Esophagus squamous epithelium (tissue), 5 donors: ENCODE data around the gene TSPAN5. TPM values are rescaled to one million over a fixed set of nuclear protein-coding genes. Genes with fewer than 3 reads are reported as not detected.

ENCODE experiments used
- DNase-seq: peaks from one replicate; lab custom pipeline; 2025; lab: John Stamatoyannopoulos, UW
- H3K27ac ChIP-seq, 4 donors: fragments of 200-600 bp; sonication (generic); one replicate each; pipeline ENCODE4 v1.5.1; 2016 to 2019; ENCODE audit warnings: mild to moderate bottlenecking in 1 of 4
- H3K27me3 ChIP-seq, 4 donors: fragments of 200-600 bp; sonication (generic); 1 replicate in 3 of 4; 2 replicates in 1 of 4; pipeline versions ENCODE4 v1.5.1 to v1.6.0; 2017 to 2021; ENCODE audit warnings: antibody characterized with exemption in 1 of 4
- H3K36me3 ChIP-seq, 3 donors: fragments of 200-600 bp; sonication (generic); one replicate each; pipeline ENCODE4 v1.5.1; 2016 to 2019
- H3K4me1 ChIP-seq, 3 donors: fragments of 200-600 bp; sonication (generic); one replicate each; pipeline ENCODE4 v1.5.1; 2017 to 2019
- H3K4me3 ChIP-seq, 4 donors: fragments of 200-600 bp; sonication (generic); 1 replicate in 3 of 4; 2 replicates in 1 of 4; pipeline ENCODE4 v1.5.1; 2016 to 2019; ENCODE audit warnings: mild to moderate bottlenecking in 2 of 4, moderate library complexity in 1 of 4
- H3K9me3 ChIP-seq, 3 donors: fragments of 200-600 bp; sonication (generic); one replicate each; pipeline ENCODE4 v1.5.1; 2016 to 2019
- POLR2A ChIP-seq, 4 donors: fragments of 450-650 bp; IDR thresholded peaks; one replicate each; pipeline ENCODE4 v1.6.1; 2017; ENCODE audit warnings: antibody characterized with exemption in 4 of 4, mild to moderate bottlenecking in 4 of 4, moderate library complexity in 3 of 4
- WGBS, 2 donors: methylation state at CpG; one replicate each; pipeline ENCODE4 v1.1.5; 2018; 5-methylcytosine and 5-hydroxymethylcytosine counted together
- intact Hi-C: fragments of 100-400 bp; cut with DNase I; formaldehyde crosslinking; loops from one replicate; pipeline ENCODE4 v1.15.0; 2022
- total RNA-seq, 4 donors: library from RNA; depleted of rRNA; stranded (reverse); fragments of >200 nt; gene quantifications; one replicate each; pipeline ENCODE4 v1.1.0, GENCODE V29; 2016
- TF ChIP-seq, protein P1 (sequence below), 6 experiments: fragments of 450-650 bp in 4 of 6; fragments of 200-600 bp in 2 of 6; sonication (generic) in 2 of 6; IDR thresholded peaks; one replicate each; pipeline ENCODE4 v1.5.1; 2016 to 2019; ENCODE audit warnings: antibody characterized with exemption in 6 of 6, mild to moderate bottlenecking in 4 of 6, moderate library complexity in 4 of 6
- donor health status: DM: yes; HTN: yes; CAD: no.

The TSPAN5 gene
- total RNA-seq, 4 donors from 2014 or later, result 10.9 to 19.0 (median 13.9) TPM

DNA sequence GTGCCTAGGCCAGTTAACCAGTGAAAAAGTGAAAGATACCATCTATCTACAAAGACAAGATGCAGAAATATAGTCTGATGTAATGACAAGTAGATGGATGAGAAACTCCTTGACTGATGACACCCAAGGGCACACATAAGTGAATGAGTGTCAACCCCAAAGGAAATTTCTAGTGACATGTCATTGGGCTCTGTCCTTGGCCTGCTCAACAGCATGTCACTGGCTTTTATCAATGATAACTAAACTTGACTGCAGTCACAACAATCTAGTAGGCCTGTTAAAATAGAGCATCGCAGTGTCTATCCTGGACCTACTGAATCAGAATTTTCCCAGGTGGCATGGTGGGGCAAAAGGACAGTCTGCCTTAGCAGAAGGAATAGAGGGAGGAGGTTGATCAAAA, 155.8 kb downstream of the TSPAN5 start:
- WGBS, 2 donors, result 88 to 100% methylated on average over 1 of the region's 1 CpG
- Histone ChIP-seq H3K4me1 (no peaks in the 10 kb centered on the region), H3K36me3 (peaks cover 0 to 10% (median 0%) of the 10 kb centered on the region in 3 donors), H3K27ac (no peak overlapping the region), H3K4me3 (no peak overlapping the region), H3K9me3 (no peaks in the 10 kb centered on the region), H3K27me3 (no peaks in the 10 kb centered on the region)
- TF ChIP-seq POLR2A (IDR thresholded peaks at IDR 0.05), result no peak
- TF ChIP-seq, protein P1, sequence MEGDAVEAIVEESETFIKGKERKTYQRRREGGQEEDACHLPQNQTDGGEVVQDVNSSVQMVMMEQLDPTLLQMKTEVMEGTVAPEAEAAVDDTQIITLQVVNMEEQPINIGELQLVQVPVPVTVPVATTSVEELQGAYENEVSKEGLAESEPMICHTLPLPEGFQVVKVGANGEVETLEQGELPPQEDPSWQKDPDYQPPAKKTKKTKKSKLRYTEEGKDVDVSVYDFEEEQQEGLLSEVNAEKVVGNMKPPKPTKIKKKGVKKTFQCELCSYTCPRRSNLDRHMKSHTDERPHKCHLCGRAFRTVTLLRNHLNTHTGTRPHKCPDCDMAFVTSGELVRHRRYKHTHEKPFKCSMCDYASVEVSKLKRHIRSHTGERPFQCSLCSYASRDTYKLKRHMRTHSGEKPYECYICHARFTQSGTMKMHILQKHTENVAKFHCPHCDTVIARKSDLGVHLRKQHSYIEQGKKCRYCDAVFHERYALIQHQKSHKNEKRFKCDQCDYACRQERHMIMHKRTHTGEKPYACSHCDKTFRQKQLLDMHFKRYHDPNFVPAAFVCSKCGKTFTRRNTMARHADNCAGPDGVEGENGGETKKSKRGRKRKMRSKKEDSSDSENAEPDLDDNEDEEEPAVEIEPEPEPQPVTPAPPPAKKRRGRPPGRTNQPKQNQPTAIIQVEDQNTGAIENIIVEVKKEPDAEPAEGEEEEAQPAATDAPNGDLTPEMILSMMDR (IDR thresholded peaks at IDR 0.05), result no peak
- intact Hi-C loops, result no loop called here
- no peak for DNase-seq

DNA sequence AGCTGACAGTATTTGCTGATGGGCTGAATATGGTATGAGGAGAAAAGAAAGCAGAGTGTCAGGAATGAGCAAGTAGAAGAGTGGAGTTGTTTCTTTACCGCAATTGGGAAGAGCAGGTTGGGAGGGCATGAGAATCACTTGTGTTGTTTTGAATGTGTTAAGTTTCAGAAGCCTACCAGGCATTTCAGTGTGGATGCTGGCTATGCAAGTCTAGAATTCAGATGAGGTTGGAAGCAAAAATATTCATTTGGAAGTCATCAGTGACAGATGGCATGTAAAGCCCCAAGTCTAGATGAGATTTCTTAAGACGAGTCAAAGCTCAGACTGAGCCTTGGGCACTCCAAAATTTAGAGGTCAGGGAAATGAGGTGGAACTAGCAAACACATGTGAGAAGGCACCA, 156.4 kb downstream of the TSPAN5 start:
- no peak for DNase-seq
- WGBS, 2 donors, result 85 to 90% methylated on average over 2 of the region's 2 CpGs

DNA sequence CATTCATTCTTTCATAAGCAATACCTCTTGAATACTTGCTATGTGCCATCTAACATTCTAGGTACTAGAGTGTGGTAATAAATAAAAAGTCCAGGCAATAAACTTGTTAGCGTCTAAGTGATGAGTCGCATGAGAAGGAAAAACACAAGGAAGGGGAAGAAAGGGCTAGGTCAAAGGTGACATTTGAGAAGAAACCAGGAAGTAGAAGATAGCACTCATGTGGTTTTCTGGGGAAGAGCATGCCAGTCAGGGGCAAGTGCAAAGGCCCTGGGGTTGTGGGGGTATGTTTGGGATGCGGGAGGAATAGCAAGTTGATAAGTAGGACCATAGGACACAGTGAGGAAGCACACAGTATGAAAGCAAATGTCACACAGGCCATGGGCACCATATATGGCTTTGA, 157.0 kb downstream of the TSPAN5 start:
- H3K9me3 ChIP-seq, result no peaks in the 10 kb centered on the region
- H3K36me3 ChIP-seq, result peaks cover 0 to 10% (median 0%) of the 10 kb centered on the region in 3 donors
- no peak overlapping the region for H3K27ac ChIP-seq
- TF ChIP-seq, protein P1 (IDR thresholded peaks at IDR 0.05), result no peak
- TF ChIP-seq POLR2A (IDR thresholded peaks at IDR 0.05), result no peak
- intact Hi-C loops, result no loop called here
- H3K4me1 ChIP-seq, result no peaks in the 10 kb centered on the region
- WGBS, 2 donors, result 81 to 85% methylated on average over 3 of the region's 3 CpGs
- no peak for DNase-seq
- no peak overlapping the region for H3K4me3 ChIP-seq
- no peaks in the 10 kb centered on the region for H3K27me3 ChIP-seq

More for the DNA sequence above, 156.4 kb downstream of the TSPAN5 start:
- H3K4me3 ChIP-seq, result no peak overlapping the region
- H3K4me1 ChIP-seq, result no peaks in the 10 kb centered on the region
- no peak for TF ChIP-seq POLR2A (IDR thresholded peaks at IDR 0.05)
- TF ChIP-seq, protein P1 (IDR thresholded peaks at IDR 0.05), result no peak
- H3K36me3 ChIP-seq, result peaks cover 0 to 10% (median 0%) of the 10 kb centered on the region in 3 donors
- no peak overlapping the region for H3K27ac ChIP-seq
- no peaks in the 10 kb centered on the region for H3K27me3 ChIP-seq
- intact Hi-C loops, result no loop called here
- no peaks in the 10 kb centered on the region for H3K9me3 ChIP-seq

DNA sequence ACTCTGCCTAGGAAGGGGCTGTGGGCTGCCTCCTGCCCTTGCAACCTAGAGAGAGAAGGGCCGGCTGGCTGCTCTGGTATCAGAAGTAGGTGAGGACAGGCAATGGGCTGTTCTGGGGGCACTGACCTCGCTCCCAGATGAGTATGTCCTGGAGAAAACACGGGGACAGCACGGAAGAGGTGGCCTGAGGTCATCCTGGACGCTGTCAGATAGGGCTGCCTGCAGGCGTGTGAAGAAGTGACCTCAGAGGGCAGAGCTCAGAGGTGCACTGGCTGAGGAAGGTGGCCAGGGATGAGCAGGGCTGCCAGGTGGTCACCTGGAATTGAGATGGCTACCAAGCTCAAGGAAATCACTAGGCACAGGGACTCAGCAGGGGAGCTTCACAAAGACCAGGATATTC, 159.6 kb downstream of the TSPAN5 start:
- TF ChIP-seq, protein P1 (IDR thresholded peaks at IDR 0.05), result no peak
- no peak for TF ChIP-seq POLR2A (IDR thresholded peaks at IDR 0.05)
- 95 to 100% methylated on average over 2 to 4 of the region's 6 CpGs for WGBS, 2 donors
- Histone ChIP-seq H3K4me1 (peaks cover 0 to 4% (median 0%) of the 10 kb centered on the region in 3 donors), H3K36me3 (peaks cover 0 to 10% (median 0%) of the 10 kb centered on the region in 3 donors), H3K27me3 (no peaks in the 10 kb centered on the region), H3K9me3 (no peaks in the 10 kb centered on the region), H3K4me3 (no peak overlapping the region), H3K27ac (no peak overlapping the region)
- intact Hi-C loops, result no loop called here
- DNase-seq, result no peak

DNA sequence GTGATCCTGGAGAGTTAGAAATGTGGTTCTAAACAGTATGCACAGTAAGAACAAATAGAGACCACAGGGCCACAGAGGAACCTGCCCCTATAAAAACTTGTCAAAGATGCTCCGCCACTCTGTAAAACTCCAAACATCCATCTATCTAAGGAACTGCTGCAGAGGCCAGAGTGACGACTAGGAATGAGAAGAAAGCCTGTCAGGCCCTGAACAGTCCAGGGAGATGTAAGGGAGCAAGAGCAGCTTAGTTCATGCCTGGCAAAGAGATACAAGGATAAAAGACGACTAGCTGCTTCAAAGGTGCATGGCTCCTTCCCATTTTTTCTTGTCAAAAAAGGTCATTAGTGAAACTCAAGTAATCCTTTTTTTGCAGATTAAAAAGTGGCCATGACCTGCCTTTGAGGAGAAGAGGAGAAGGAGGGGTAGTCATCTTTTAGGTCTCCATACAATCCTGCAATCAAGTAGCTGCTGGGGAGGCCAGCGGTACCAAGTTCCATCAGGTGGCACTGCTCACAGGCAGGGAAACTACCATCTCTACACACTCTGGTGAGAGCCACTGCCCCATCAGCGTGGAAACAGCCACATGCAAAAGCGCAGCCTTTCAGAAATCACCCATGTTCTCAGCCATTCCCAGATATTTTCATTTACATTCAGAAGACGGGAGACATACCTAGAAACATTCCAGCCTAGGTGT, 162.1 kb downstream of the TSPAN5 start:
- H3K9me3 ChIP-seq, result no peaks in the 10 kb centered on the region
- DNase-seq, result no peak
- TF ChIP-seq, protein P1 (IDR thresholded peaks at IDR 0.05), result no peak
- no peak for TF ChIP-seq POLR2A (IDR thresholded peaks at IDR 0.05)
- no peak overlapping the region for H3K4me3 ChIP-seq
- H3K27me3 ChIP-seq, result no peaks in the 10 kb centered on the region
- H3K36me3 ChIP-seq, result peaks cover 0 to 4% (median 0%) of the 10 kb centered on the region in 3 donors
- H3K27ac ChIP-seq, result no peak overlapping the region
- WGBS, 2 donors, result 88 to 93% methylated on average over 7 of the region's 7 CpGs
- H3K4me1 ChIP-seq, result peaks cover 0 to 18% (median 3%) of the 10 kb centered on the region in 3 donors
- intact Hi-C loops, result no loop called here
